ENCODE results near the gene TTC32.

The TTC32 gene

GRCh38 chr2:19850056-19851050, 51.4 kb downstream of the TTC32 start:
- H3K4me3 ChIP-seq (ENCODE audit: low read depth, low read length), result no peak overlapping the region
- no peak for DNase-seq (ENCODE audit: low read depth)
- TF ChIP-seq, protein P1, sequence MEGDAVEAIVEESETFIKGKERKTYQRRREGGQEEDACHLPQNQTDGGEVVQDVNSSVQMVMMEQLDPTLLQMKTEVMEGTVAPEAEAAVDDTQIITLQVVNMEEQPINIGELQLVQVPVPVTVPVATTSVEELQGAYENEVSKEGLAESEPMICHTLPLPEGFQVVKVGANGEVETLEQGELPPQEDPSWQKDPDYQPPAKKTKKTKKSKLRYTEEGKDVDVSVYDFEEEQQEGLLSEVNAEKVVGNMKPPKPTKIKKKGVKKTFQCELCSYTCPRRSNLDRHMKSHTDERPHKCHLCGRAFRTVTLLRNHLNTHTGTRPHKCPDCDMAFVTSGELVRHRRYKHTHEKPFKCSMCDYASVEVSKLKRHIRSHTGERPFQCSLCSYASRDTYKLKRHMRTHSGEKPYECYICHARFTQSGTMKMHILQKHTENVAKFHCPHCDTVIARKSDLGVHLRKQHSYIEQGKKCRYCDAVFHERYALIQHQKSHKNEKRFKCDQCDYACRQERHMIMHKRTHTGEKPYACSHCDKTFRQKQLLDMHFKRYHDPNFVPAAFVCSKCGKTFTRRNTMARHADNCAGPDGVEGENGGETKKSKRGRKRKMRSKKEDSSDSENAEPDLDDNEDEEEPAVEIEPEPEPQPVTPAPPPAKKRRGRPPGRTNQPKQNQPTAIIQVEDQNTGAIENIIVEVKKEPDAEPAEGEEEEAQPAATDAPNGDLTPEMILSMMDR (IDR thresholded peaks at IDR 0.05; ENCODE audit: control insufficient read depth, extremely low read depth, insufficient read depth), result no peak

DNA sequence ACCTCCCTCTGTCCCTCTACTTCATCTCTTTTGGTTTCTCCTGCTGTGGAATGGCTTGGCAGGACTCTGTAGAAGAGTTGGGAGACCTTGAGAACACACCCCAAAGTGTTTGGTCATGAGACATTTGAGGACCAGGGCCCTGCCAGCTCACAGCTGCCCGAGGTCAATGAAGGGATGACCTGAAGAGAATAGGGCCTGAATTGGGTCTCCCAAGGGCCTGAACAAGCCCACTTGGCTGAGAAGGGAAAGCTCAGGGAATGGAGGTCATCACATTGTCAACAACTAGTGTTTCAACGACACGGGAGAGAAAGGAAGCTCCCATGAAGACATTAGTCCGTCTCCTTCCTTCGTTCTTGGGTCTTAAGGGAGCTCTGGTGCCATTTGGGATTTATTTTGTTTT, 52.8 kb downstream of the TTC32 start:
- TF ChIP-seq, protein P1 (IDR thresholded peaks at IDR 0.05; ENCODE audit: control insufficient read depth, extremely low read depth, insufficient read depth), result no peak
- DNase-seq (ENCODE audit: low read depth), result no peak
- H3K4me3 ChIP-seq (ENCODE audit: low read depth, low read length), result no peak overlapping the region

- TF ChIP-seq, protein P1 (IDR thresholded peaks at IDR 0.05; ENCODE audit: control insufficient read depth, extremely low read depth, insufficient read depth), result no peak
- no peak for DNase-seq (ENCODE audit: low read depth)
- no peak overlapping the region for H3K4me3 ChIP-seq (ENCODE audit: low read depth, low read length)
Measured at GRCh38 chr2:19848029-19848750, 53.6 kb downstream of the TTC32 start.

GRCh38 chr2:19847486-19847885, 54.3 kb downstream of the TTC32 start:
- TF ChIP-seq, protein P1 (IDR thresholded peaks at IDR 0.05; ENCODE audit: control insufficient read depth, extremely low read depth, insufficient read depth), result no peak
- no peak overlapping the region for H3K4me3 ChIP-seq (ENCODE audit: low read depth, low read length)
- no peak for DNase-seq (ENCODE audit: low read depth)

Data from LNCaP clone FGC (cell line).